SK-N-MC (cell line): ENCODE data around the gene GIN1.

Experiments
- DNase-seq: peaks from one replicate; pipeline ENCODE4 v3.0.0-alpha.2; 2011; ENCODE audit warnings: low read depth, low spot score
- H3K27ac ChIP-seq: fragments of 200-600 bp; sonication (generic); 2 replicates; pipeline ENCODE4 v1.5.1; 2016; ENCODE audit warnings: mixed run types
- H3K36me3 ChIP-seq: fragments of 200-600 bp; sonication (generic); 2 replicates; pipeline ENCODE4 v1.6.1; 2017; ENCODE audit warnings: antibody characterized with exemption, low read length, mixed read lengths; ENCODE audit not compliant: insufficient read depth
- H3K4me3 ChIP-seq: fragments of 200-600 bp; sonication (generic); 2 replicates; pipeline ENCODE4 v1.5.1; 2016
- H3K9ac ChIP-seq: fragments of 200-600 bp; sonication (generic); 2 replicates; pipeline ENCODE4 v1.8.0; 2017; ENCODE audit warnings: mixed run types, mixed read lengths; ENCODE audit not compliant: insufficient read length
- H3K9me3 ChIP-seq: fragments of 200-600 bp; sonication (generic); 2 replicates; pipeline ENCODE4 v1.6.1; 2017; ENCODE audit warnings: low read depth, mild to moderate bottlenecking, antibody characterized with exemption, low read length, moderate library complexity, mixed read lengths
- EZH2 ChIP-seq: fragments of 200-600 bp; sonication (generic); IDR thresholded peaks from one replicate; pipeline ENCODE4 v1.6.1; 2017; ENCODE audit warnings: antibody characterized with exemption
- FOXP2 ChIP-seq: optimal IDR thresholded peaks from 2 replicates; pipeline ENCODE3; 2011; ENCODE audit warnings: mild to moderate bottlenecking, moderate library complexity; ENCODE audit not compliant: insufficient read depth; ENCODE audit errors: extremely low read length, control extremely low read depth
- POLR2AphosphoS5 ChIP-seq: IDR thresholded peaks from 2 replicates; pipeline ENCODE4 v1.6.1; 2012; ENCODE audit warnings: mild to moderate bottlenecking, low read depth, low read length, borderline replicate concordance

The GIN1 gene

DNA sequence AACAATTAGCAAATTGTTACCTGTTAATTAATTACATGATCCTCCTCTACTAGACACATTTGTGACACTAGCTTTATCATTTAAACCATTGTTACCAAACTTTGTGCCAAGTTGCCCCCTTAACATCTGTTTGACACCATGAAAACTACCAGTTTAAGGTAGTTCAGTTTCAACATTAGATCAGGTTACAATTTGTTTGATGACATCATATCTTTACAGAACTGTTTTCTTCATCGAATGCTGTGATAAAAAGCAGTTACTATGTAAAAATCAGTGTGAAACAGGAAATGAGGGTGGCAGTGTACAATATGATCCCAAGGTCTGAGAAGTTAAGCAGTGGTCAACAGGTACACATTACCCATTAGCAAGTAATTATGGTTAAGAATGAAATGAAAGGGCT, 17.7 kb downstream of the GIN1 start:
- TF ChIP-seq POLR2AphosphoS5 (no peak), EZH2 (no peak)
- Histone ChIP-seq H3K9ac (no peak overlapping the region), H3K27ac (no peak overlapping the region), H3K9me3 (no peaks in the 10 kb centered on the region), H3K4me3 (no peak overlapping the region), H3K36me3 (peaks cover 16% of the 10 kb centered on the region; the same call in 1 of the 2 replicates)
- no peak for DNase-seq

DNA sequence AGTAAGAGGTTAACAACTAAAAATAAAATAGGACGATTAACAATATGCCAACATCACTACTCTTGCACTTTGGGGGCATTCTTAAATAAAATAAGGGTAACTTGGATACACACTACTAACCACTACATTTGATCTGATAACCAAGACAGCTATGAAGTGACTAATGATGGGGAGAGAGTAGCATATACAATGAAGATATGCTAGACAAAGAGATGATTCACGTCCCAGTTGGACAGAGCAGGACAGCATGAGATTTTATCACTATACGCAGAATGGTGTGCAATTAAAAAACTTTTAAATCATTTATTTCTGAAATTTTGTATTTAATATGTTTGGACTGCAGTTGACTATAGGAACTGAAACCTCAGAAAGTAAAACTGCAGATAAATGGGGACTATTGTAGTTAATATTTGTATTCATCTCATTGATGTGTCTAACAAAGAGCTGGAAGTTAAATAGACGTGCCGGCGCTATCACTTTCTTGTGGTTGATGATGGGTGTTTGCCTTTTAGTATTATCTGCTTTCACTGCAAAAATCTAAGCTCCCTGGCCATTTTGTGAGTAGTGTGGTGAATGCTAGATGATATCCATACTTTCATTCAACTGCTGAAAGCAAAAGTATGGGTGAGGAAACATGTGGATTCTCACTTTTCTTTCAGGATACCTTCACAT, 18.7 kb downstream of the GIN1 start:
- H3K27ac ChIP-seq: no peak overlapping the region
- no peak for DNase-seq
- no peak for TF ChIP-seq EZH2
- no peak for TF ChIP-seq POLR2AphosphoS5
- TF ChIP-seq FOXP2: no peak
- H3K9me3 ChIP-seq: no peaks in the 10 kb centered on the region
- H3K36me3 ChIP-seq: peaks cover 16% of the 10 kb centered on the region; the same call in 1 of the 2 replicates
- no peak overlapping the region for H3K9ac ChIP-seq
- H3K4me3 ChIP-seq: no peak overlapping the region

DNA sequence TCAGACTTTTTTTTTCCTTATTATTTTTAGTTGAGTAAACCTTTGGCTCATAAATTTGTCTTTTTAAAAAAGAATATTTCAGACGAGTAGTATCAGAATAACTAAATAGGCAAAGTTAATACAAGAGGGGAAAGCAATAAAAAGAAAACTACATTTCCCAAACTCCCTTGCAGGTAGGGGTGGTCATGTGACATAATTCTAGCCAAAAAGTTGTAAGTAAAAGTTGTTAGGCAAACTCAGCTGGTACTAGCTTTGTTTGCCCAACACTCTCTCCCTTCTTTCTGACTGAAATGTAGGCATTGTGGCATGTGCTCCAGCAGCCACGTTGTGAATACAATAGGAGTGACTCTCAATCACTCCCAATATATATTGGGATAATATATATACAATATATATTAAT, 20.9 kb downstream of the GIN1 start:
- H3K9me3 ChIP-seq: no peaks in the 10 kb centered on the region
- TF ChIP-seq POLR2AphosphoS5: no peak
- TF ChIP-seq FOXP2: no peak
- TF ChIP-seq EZH2: no peak
- DNase-seq: no peak
- no peak overlapping the region for H3K27ac ChIP-seq
- no peak overlapping the region for H3K4me3 ChIP-seq
- no peak overlapping the region for H3K9ac ChIP-seq
- peaks cover 9% of the 10 kb centered on the region; the same call in 1 of the 2 replicates for H3K36me3 ChIP-seq

DNA sequence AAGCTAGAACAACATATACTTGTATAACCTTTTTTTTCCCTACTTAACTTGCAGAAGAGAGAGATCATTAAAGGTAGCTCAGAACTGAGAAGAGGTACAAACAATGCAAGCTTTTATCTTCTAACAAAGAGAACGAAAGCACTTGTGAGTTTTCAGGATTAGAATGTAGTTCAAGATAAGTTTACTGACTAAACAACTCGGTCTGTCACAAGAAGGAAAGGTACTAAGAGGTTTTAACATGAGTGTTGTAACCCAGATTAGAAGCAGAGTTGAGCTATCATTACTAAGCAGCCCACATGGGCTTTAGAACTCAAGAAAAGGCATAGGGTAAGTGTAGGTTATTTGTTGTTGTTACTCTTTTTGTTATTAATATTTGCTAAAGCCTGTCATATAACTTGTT, 25.2 kb downstream of the GIN1 start:
- no peaks in the 10 kb centered on the region; the same call in 1 of the 2 replicates for H3K36me3 ChIP-seq
- H3K27ac ChIP-seq: no peak overlapping the region
- no peak for DNase-seq
- H3K9me3 ChIP-seq: no peaks in the 10 kb centered on the region; the same call in 1 of the 2 replicates
- H3K4me3 ChIP-seq: no peak overlapping the region
- no peak for TF ChIP-seq EZH2
- TF ChIP-seq FOXP2: no peak
- no peak for TF ChIP-seq POLR2AphosphoS5
- no peak overlapping the region for H3K9ac ChIP-seq

DNA sequence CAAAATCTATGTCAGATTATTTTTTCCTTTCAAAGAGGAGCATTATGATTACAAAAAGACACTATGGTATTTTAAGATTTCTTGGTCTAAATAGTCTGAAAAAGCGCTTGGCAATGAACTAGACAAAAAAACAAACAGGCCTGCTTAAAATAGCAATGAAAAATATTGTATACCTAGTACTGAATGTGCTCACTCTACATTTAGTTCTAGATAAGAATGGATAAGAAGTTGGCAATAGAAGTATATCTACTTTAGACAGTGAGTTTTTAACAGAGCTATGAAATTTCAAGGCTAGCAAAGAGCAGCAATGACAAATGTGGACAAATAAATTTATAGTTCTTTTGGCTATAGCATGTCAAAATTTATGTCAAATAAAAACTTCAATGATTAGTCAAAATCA, 26.2 kb downstream of the GIN1 start:
- no peaks in the 10 kb centered on the region; the same call in 1 of the 2 replicates for H3K36me3 ChIP-seq
- no peak for DNase-seq
- no peaks in the 10 kb centered on the region; the same call in 1 of the 2 replicates for H3K9me3 ChIP-seq
- H3K9ac ChIP-seq: no peak overlapping the region
- H3K27ac ChIP-seq: no peak overlapping the region
- no peak overlapping the region for H3K4me3 ChIP-seq
- TF ChIP-seq FOXP2 (no peak), EZH2 (no peak), POLR2AphosphoS5 (no peak)

DNA sequence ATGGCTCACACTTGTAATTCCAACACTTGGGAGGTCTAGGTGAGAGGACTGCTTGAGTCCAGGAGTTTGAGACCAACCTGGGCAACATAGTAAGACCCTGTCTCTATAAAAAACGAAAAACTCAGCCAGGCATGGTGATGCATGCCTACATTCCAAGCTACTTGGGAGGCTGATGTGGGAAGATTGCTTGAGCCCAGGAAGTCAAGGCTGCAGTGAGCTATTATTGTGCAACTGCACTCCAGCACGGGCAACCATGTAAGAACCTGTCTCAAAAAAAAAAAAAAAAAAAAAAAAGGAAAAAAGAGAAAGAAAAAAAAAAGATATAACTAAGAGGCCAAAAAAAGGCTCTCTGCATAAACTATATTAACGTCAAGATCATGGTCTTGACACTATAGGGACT, 27.3 kb downstream of the GIN1 start:
- Histone ChIP-seq H3K27ac (no peak overlapping the region), H3K9ac (no peak overlapping the region), H3K4me3 (no peak overlapping the region), H3K9me3 (no peaks in the 10 kb centered on the region; the same call in 1 of the 2 replicates), H3K36me3 (no peaks in the 10 kb centered on the region; the same call in 1 of the 2 replicates)
- TF ChIP-seq EZH2 (no peak), POLR2AphosphoS5 (no peak), FOXP2 (no peak)
- no peak for DNase-seq

DNA sequence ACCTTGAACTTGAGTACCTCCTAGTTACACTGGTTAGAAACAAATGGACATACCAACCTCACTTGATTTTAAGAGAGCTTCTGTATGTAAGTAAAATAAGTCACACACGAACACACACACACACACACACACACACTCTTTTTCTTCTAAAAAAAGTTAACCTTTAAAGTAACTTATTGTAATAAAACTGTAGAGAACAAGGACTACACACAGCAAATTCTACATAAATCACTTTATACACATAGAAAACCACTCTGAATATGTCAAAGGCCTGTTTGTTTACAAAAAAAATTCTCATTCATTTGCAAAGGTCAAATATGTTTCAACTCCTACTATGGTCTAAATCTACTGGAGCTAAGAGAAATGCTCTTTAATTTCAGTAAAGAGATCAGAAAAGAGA, 29.1 kb downstream of the GIN1 start:
- H3K9ac ChIP-seq: no peak overlapping the region
- H3K27ac ChIP-seq: no peak overlapping the region
- H3K9me3 ChIP-seq: no peaks in the 10 kb centered on the region; the same call in 1 of the 2 replicates
- peaks cover 6% of the 10 kb centered on the region; the same call in 1 of the 2 replicates for H3K36me3 ChIP-seq
- H3K4me3 ChIP-seq: no peak overlapping the region
- no peak for DNase-seq
- TF ChIP-seq FOXP2: no peak
- no peak for TF ChIP-seq POLR2AphosphoS5
- no peak for TF ChIP-seq EZH2

DNA sequence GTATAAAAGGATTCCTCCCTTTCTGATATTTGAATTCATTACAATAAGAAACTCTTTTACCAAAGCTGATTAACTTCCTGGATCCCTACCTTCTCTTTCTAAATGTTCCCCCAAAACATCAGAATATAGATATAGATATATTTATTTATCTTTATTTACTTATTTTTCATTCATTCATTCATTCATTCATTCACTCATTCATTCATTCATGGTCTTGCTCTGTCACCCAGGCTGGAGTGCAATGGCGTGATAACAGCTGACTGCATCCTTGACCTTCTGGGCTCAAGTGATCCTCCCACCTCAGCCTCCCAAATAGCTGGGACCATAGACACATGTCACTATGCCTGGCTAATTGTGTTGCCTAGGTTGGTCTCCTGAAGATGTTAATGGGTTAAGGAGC, 30.7 kb downstream of the GIN1 start:
- DNase-seq: no peak
- no peak overlapping the region for H3K27ac ChIP-seq
- H3K36me3 ChIP-seq: peaks cover 12% of the 10 kb centered on the region
- H3K9me3 ChIP-seq: no peaks in the 10 kb centered on the region; the same call in 1 of the 2 replicates
- H3K4me3 ChIP-seq: no peak overlapping the region
- no peak overlapping the region for H3K9ac ChIP-seq
- TF ChIP-seq FOXP2: no peak
- no peak for TF ChIP-seq POLR2AphosphoS5
- no peak for TF ChIP-seq EZH2

DNA sequence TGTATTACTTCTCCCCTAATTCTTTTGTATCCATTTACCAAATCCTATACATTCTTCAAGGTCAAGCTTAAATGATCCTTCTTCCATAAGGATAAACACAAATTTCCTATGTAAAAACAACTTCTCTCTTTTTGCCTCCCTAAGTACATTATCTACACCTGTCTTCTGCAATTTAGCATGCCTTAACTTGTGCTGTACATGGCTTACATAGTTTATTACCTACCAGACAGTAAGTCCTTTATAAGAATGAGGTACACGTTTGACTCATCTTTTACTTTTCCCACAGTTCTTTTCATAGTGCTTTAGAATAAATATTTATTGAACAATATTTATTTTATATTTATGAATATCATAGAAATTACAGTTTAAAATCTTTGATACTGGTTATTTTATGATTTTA, 33.4 kb downstream of the GIN1 start:
- Histone ChIP-seq H3K27ac (no peak overlapping the region), H3K36me3 (peaks cover 12% of the 10 kb centered on the region), H3K9me3 (no peaks in the 10 kb centered on the region; the same call in 1 of the 2 replicates), H3K9ac (no peak overlapping the region), H3K4me3 (no peak overlapping the region)
- DNase-seq: no peak
- no peak for TF ChIP-seq POLR2AphosphoS5
- no peak for TF ChIP-seq EZH2
- no peak for TF ChIP-seq FOXP2
